Measurements from ENCODE around the gene ZNF408. TPM values are rescaled to one million over a fixed set of nuclear protein-coding genes. Genes with fewer than 3 reads are reported as not detected.

ZNF408 gene
- polyA plus RNA-seq, 1 donor from 2014 or later = 9.1 TPM

DNA sequence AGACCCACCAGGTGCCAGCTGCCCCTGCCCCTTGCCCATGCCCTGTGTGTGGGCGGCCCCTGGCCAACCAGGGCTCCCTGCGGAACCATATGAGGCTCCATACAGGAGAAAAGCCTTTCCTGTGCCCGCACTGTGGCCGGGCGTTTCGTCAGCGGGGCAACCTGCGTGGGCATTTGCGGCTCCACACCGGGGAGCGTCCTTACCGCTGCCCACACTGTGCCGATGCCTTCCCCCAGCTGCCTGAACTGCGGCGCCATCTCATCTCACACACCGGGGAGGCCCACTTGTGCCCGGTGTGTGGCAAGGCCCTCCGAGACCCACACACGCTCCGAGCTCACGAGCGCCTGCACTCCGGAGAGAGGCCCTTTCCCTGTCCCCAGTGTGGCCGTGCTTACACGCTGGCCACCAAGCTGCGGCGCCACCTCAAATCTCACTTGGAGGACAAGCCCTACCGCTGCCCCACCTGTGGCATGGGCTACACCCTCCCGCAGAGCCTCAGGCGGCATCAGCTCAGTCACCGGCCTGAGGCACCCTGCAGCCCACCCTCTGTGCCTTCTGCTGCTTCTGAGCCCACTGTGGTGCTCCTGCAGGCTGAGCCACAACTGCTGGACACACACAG is 4.3 kb downstream of the ZNF408 start:
- no peak overlapping the region for H3K9ac ChIP-seq (ENCODE audit: low read length)
- no peak for TF ChIP-seq REST (IDR thresholded peaks at IDR 0.05; ENCODE audit: borderline replicate concordance)
- TF ChIP-seq RAD21 (conservative IDR thresholded peaks at IDR 0.05) = no peak
- no peak for TF ChIP-seq TAF1 (IDR thresholded peaks at IDR 0.05; ENCODE audit: low read depth)
- no peak for TF ChIP-seq SMC3 (conservative IDR thresholded peaks at IDR 0.05; ENCODE audit: poor library complexity)
- no peak for TF ChIP-seq POLR2AphosphoS5 (IDR thresholded peaks at IDR 0.05)
- TF ChIP-seq EP300 (conservative IDR thresholded peaks at IDR 0.05; ENCODE audit: poor library complexity, severe bottlenecking) = no peak
- TF ChIP-seq, protein P1, sequence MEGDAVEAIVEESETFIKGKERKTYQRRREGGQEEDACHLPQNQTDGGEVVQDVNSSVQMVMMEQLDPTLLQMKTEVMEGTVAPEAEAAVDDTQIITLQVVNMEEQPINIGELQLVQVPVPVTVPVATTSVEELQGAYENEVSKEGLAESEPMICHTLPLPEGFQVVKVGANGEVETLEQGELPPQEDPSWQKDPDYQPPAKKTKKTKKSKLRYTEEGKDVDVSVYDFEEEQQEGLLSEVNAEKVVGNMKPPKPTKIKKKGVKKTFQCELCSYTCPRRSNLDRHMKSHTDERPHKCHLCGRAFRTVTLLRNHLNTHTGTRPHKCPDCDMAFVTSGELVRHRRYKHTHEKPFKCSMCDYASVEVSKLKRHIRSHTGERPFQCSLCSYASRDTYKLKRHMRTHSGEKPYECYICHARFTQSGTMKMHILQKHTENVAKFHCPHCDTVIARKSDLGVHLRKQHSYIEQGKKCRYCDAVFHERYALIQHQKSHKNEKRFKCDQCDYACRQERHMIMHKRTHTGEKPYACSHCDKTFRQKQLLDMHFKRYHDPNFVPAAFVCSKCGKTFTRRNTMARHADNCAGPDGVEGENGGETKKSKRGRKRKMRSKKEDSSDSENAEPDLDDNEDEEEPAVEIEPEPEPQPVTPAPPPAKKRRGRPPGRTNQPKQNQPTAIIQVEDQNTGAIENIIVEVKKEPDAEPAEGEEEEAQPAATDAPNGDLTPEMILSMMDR (IDR thresholded peaks at IDR 0.05; ENCODE audit: poor library complexity, severe bottlenecking) = no peak
- no peak for TF ChIP-seq EZH2 (IDR thresholded peaks at IDR 0.05; ENCODE audit: borderline replicate concordance, insufficient read depth, low read length, poor library complexity, severe bottlenecking)
- no peak for TF ChIP-seq MXI1 (conservative IDR thresholded peaks at IDR 0.05; ENCODE audit: poor library complexity, severe bottlenecking)
- no peak overlapping the region for H2AFZ ChIP-seq (ENCODE audit: low read depth, low read length)
- H3F3A ChIP-seq (ENCODE audit: insufficient read depth, low read length, poor library complexity, severe bottlenecking) = no peaks in the 10 kb centered on the region
- no peak overlapping the region for H3K27ac ChIP-seq (ENCODE audit: low read length)
- H3K4me2 ChIP-seq (ENCODE audit: low read length) = no peak overlapping the region
- H4K20me1 ChIP-seq (ENCODE audit: insufficient read depth) = no peaks in the 10 kb centered on the region
- no peaks in the 10 kb centered on the region for H3K9me3 ChIP-seq (ENCODE audit: low read length)
- H3K36me3 ChIP-seq (ENCODE audit: insufficient read depth, low read length) = no peaks in the 10 kb centered on the region
- peaks cover 16% of the 10 kb centered on the region for H3K79me2 ChIP-seq (replicated peaks; ENCODE audit: insufficient read depth, low read length)
- H3K27me3 ChIP-seq (ENCODE audit: insufficient read depth, low read depth, low read length) = no peaks in the 10 kb centered on the region
- H3K9me2 ChIP-seq (ENCODE audit: insufficient read depth, low read length) = no peaks in the 10 kb centered on the region
- H3K4me3 ChIP-seq (ENCODE audit: low read length) = no peak overlapping the region

- H3K4me2 ChIP-seq (ENCODE audit: low read length) = no peak overlapping the region
Observed at GRCh38 chr11:46706886-46707285, 6.1 kb downstream of the ZNF408 start.

More at GRCh38 chr11:46706886-46707285, 6.1 kb downstream of the ZNF408 start:
- Histone ChIP-seq H3K27ac (ENCODE audit: low read length) (no peak overlapping the region), H4K20me1 (ENCODE audit: insufficient read depth) (no peaks in the 10 kb centered on the region), H3F3A (ENCODE audit: insufficient read depth, low read length, poor library complexity, severe bottlenecking) (no peaks in the 10 kb centered on the region), H3K79me2 (replicated peaks; ENCODE audit: insufficient read depth, low read length) (peaks cover 7% of the 10 kb centered on the region), H2AFZ (ENCODE audit: low read depth, low read length) (no peak overlapping the region), H3K27me3 (ENCODE audit: insufficient read depth, low read depth, low read length) (no peaks in the 10 kb centered on the region), H3K36me3 (ENCODE audit: insufficient read depth, low read length) (no peaks in the 10 kb centered on the region), H3K9me3 (ENCODE audit: low read length) (no peaks in the 10 kb centered on the region), H3K4me3 (ENCODE audit: low read length) (no peak overlapping the region), H3K9me2 (ENCODE audit: insufficient read depth, low read length) (no peaks in the 10 kb centered on the region), H3K9ac (ENCODE audit: low read length) (no peak overlapping the region)
- no peak for TF ChIP-seq REST (IDR thresholded peaks at IDR 0.05; ENCODE audit: borderline replicate concordance)
- TF ChIP-seq MXI1 (conservative IDR thresholded peaks at IDR 0.05; ENCODE audit: poor library complexity, severe bottlenecking) = no peak
- no peak for TF ChIP-seq TAF1 (IDR thresholded peaks at IDR 0.05; ENCODE audit: low read depth)
- TF ChIP-seq RAD21 (conservative IDR thresholded peaks at IDR 0.05) = no peak
- TF ChIP-seq EP300 (conservative IDR thresholded peaks at IDR 0.05; ENCODE audit: poor library complexity, severe bottlenecking) = no peak
- TF ChIP-seq, protein P1 (IDR thresholded peaks at IDR 0.05; ENCODE audit: poor library complexity, severe bottlenecking) = no peak
- TF ChIP-seq EZH2 (IDR thresholded peaks at IDR 0.05; ENCODE audit: borderline replicate concordance, insufficient read depth, low read length, poor library complexity, severe bottlenecking) = no peak
- TF ChIP-seq POLR2AphosphoS5 (IDR thresholded peaks at IDR 0.05) = no peak
- no peak for TF ChIP-seq SMC3 (conservative IDR thresholded peaks at IDR 0.05; ENCODE audit: poor library complexity)
